ENCODE data around the gene RNASEL. TPM values are rescaled to one million over a fixed set of nuclear protein-coding genes. Genes with fewer than 3 reads are reported as not detected.

Gene RNASEL
- polyA plus RNA-seq, 1 donor from 2014 or later, result 8.9 TPM

DNA sequence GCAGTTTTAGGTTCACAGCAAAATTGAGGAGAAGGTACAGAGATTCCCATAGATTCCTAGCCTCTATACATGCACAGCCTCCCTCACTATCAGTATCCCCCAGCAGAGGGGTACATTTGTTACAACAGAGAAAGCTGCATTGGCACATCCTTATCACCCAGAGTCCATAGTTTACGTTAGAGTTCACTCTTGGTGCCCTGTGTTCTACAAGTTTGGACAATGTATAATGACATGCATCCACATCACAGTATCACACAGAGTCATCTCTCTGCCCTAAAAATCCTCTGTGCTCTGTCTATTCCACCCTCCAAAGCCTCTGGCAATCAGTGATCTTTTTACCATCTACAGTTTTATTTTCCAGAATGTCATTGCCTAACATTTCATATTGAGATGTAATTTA is 37.5 kb upstream of the RNASEL start:
- Mint-ChIP-seq H3K4me1 (peaks cover 39 to 59% (median 44%) of the 10 kb centered on the region in 3 donors), H3K4me3 (no peak overlapping the region), H3K27ac (no peak overlapping the region), H3K27me3 (no peaks in the 10 kb centered on the region), H3K36me3 (no peaks in the 10 kb centered on the region), H3K9me3 (no peaks in the 10 kb centered on the region)

DNA sequence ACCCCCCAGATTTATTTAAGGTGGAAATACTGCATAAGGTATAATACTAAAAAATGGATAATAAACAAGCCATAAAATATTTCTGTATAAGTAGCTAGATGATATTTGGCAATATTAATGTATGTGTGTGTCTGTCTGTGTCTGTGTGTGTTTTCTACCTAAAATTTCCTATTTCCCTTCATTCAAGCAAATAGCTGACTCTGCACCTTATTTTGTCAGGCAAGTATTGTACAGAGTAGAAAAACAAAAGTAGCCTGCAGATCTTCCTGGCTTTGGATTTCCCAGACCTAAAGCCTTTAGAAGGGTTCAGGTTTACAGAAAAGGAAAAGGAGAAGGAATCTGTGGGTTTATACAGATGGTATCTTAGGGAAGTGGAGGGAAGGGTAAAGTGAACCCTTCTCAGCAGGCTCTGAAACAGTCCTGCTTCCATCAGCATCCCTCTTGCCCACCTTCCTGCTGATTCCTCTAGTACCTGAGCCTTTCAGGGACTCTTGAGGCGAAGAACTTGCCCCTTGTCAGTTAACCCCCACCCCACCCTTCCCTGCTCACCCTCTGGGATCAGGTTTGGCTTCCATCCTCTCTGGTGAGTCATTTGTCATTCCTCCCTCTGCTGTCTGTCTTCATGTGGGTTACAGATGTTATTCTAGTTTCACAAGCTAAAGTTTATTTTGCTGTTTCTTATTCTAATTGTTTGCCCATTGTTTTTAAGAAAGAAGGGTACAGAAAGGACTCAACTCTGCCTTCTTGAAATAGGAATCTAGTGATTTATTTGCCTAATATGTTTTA is 36.9 kb upstream of the RNASEL start:
- Mint-ChIP-seq H3K9me3 (no peaks in the 10 kb centered on the region), H3K36me3 (no peaks in the 10 kb centered on the region), H3K27me3 (no peaks in the 10 kb centered on the region), H3K4me3 (no peak overlapping the region), H3K27ac (no peak overlapping the region), H3K4me1 (peaks cover 38 to 62% (median 43%) of the 10 kb centered on the region in 3 donors)

DNA sequence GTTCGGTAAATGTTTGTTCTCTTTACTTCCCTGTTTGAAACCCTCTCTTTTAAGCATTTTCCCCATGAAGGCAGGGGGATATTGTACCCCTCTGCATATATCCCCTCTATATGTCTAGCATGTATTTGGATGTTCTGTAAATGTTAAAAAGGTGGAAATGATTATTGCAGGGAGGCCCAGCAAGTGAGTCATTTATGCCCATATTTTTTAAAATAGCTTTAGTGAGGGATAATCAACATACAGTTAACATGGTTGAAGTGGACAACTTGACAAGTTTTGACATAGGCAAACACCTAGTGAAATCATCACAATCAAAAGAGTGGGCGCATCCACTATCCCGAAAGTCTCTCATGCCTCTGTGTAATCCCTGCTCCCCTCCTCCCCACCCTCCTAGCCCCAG is 36.0 kb upstream of the RNASEL start:
- H3K27ac Mint-ChIP-seq, result no peak overlapping the region
- peaks cover 2 to 4% (median 2%) of the 10 kb centered on the region in 3 donors for H3K9me3 Mint-ChIP-seq
- H3K36me3 Mint-ChIP-seq, result peaks cover 1% of the 10 kb centered on the region
- H3K27me3 Mint-ChIP-seq, result no peaks in the 10 kb centered on the region
- no peak overlapping the region for H3K4me3 Mint-ChIP-seq
- peaks cover 33 to 60% (median 34%) of the 10 kb centered on the region in 3 donors for H3K4me1 Mint-ChIP-seq

DNA sequence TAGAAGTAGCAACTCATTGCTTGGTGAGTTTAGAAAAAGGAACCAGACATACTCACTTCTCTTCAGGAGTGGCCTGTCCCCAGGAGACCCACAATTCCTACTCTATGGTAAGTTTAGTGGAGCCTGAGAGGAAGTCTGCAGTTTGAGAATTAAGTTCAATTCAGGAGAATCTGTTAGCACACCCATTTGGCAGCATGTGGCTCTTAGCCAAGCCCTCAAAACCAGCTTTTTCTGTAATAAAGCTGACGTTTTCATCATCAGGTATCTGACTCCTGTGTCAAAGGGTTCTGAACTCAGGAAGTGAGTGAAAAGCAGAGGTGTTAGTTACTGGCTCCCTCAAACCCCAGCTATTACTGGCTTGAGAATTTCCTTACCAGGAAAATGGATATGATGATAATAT is 35.5 kb upstream of the RNASEL start:
- Mint-ChIP-seq H3K9me3 (peaks cover 2 to 4% (median 2%) of the 10 kb centered on the region in 3 donors), H3K27ac (peak overlapping the region in 1 of 3 donors; percentile 69), H3K4me1 (peaks cover 30 to 55% (median 30%) of the 10 kb centered on the region in 3 donors), H3K4me3 (peak overlapping the region in 1 of 4 donors; percentile 4), H3K27me3 (no peaks in the 10 kb centered on the region), H3K36me3 (peaks cover 1% of the 10 kb centered on the region)

DNA sequence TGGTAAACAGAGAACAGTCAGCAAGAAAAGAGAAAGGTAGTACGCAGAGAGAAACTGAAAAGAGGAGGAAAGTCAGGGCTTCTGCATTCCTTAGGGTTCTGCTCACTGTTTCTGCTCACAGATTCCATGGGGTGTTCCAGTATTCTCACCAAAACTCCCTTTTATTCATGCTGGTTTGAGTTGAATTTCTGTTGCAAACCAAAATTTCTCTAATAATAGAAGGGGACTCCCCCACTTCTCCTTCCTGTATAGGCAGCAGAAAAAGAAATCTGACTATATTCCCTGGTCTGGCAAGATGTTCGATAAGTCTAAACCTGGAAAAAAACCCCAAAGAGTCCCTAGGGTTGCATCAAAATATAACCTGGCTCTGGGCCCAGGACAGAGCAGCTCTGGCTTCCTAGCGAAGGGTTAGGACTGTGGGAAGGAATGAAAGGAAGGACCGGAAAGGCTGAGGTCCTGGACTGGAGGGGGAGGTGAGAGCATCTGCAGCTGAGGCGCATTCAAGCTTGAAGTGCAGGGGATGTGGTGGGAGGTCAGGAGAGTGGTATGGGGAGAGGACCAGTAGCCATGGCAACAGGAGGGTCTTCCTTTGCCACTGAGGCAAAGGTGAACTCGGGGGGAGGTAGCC is 34.0 kb upstream of the RNASEL start:
- peak overlapping the region in 1 of 3 donors; percentile 84 for H3K27ac Mint-ChIP-seq
- H3K4me1 Mint-ChIP-seq, result peaks cover 28 to 53% (median 37%) of the 10 kb centered on the region in 3 donors
- H3K4me3 Mint-ChIP-seq, result peak overlapping the region; percentile 0 to 87 (median 62)
- H3K9me3 Mint-ChIP-seq, result peaks cover 2 to 4% (median 2%) of the 10 kb centered on the region in 3 donors
- no peaks in the 10 kb centered on the region for H3K27me3 Mint-ChIP-seq
- H3K36me3 Mint-ChIP-seq, result peaks cover 4% of the 10 kb centered on the region

DNA sequence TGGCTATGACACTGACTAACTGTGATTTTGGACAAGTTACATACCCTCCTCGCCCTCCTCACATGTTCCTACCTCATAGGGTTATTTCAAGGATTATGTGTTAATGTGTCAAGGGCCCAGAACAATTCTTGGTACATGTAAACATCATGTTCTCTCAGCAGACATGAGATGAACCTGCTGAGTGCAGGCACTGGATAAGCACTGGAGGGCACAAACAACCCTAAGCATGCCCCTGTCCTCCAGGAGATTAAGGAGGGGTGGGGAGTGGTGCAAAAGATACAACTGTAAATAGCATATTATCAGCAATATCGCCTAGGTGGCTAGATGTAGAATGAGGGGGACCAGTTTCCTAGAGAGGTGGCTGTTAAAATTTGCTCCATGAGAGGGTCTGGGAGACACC is 32.9 kb upstream of the RNASEL start:
- Mint-ChIP-seq H3K36me3 (peaks cover 4% of the 10 kb centered on the region), H3K4me1 (peaks cover 30 to 55% (median 37%) of the 10 kb centered on the region in 3 donors), H3K27me3 (no peaks in the 10 kb centered on the region), H3K27ac (peak overlapping the region in 1 of 3 donors; percentile 75), H3K9me3 (peaks cover 2 to 4% (median 2%) of the 10 kb centered on the region in 3 donors), H3K4me3 (peak overlapping the region in 2 of 4 donors; percentile 25 to 35)

DNA sequence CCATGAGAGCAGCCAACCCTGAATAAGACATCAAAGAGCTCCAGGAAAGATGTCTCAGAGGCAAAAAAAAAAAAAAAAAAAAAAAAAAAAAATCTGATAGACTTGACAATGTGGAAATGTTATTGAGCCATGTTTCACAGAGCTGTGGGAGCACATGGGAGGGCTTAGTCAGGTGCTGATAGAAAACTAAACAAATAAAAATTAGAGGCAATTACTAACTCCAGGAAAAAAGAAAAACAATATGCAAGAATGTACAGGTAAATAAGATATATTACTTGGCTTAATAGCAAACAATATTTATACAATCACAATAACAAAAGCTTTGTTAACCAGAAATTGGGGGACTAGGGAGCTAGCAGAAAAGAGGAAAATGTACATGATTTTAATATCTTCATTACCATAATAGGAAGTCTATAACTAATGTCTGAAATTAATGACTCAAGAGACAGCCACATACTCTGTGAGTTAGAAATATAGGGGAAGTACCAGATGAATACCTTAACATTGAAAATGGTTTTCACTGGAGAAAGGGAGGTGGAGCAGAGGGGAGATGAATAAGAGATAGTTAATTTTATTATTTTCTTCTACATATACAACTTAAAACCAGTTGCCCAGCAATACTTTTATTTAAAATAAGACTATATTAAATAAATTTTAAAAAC is 32.0 kb upstream of the RNASEL start:
- H3K36me3 Mint-ChIP-seq, result peaks cover 4% of the 10 kb centered on the region
- peaks cover 38 to 55% (median 39%) of the 10 kb centered on the region in 3 donors for H3K4me1 Mint-ChIP-seq
- H3K27me3 Mint-ChIP-seq, result no peaks in the 10 kb centered on the region
- no peak overlapping the region for H3K27ac Mint-ChIP-seq
- peaks cover 2 to 4% (median 2%) of the 10 kb centered on the region in 3 donors for H3K9me3 Mint-ChIP-seq
- no peak overlapping the region for H3K4me3 Mint-ChIP-seq

DNA sequence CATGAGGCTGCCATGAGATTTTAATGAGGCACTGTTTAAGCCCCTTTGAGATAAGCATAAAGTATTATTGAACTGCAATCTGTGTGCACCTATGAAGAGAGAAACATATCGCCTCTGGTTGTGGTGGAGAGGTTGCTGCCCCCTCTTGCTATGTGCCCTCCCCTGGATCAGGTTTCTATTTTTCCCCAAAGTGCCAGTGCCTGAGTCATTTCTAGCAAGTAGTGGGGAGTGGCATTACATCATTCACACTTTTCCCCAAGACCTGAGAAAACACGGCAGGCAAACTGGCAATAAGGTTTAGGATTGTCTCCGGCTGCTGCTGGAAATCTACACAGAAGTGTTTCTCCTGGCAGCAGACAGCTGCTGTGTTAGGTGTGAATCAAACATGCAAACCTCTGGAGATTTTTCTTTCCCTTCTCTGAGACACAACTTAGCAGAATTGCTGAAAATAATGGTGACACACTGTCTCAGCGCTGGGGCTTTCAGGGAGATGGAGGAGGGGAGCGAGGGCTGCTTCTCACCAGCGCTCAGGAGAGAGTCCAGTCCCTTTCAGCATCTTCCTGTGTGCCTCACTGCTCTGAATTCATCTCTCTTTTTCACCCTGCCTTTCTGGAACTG is 28.8 kb upstream of the RNASEL start:
- peaks cover 2 to 4% (median 2%) of the 10 kb centered on the region in 3 donors for H3K9me3 Mint-ChIP-seq
- H3K27ac Mint-ChIP-seq, result peak overlapping the region in 1 of 3 donors; percentile 60
- peaks cover 32 to 42% (median 35%) of the 10 kb centered on the region in 3 donors for H3K4me1 Mint-ChIP-seq
- peak overlapping the region in 1 of 4 donors; percentile 82 for H3K4me3 Mint-ChIP-seq
- H3K27me3 Mint-ChIP-seq, result peaks cover 19% of the 10 kb centered on the region
- H3K36me3 Mint-ChIP-seq, result peaks cover 6% of the 10 kb centered on the region

DNA sequence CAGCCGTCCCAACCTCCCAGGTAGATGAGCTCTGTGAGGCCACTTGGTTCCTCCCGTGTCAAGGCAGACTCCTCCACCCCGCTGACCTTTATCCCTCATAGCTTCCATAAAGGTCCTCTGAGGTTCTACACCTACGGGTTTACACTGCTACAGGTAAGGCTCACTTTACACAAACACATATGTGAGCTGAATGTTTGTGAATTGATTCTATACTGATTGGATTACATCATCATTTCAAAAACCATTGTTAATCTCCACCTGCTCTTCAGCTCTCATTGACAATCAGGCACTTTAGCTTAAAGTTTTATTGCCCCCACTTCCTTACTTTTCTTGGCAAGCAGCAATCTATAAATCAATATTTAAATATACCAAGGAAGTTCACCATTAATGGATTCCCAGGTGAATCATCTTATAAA is 28.0 kb upstream of the RNASEL start:
- H3K36me3 Mint-ChIP-seq, result peaks cover 6% of the 10 kb centered on the region
- peaks cover 2 to 4% (median 2%) of the 10 kb centered on the region in 3 donors for H3K9me3 Mint-ChIP-seq
- peak overlapping the region in 2 of 4 donors; percentile 70 to 82 for H3K4me3 Mint-ChIP-seq
- peaks cover 27 to 39% (median 30%) of the 10 kb centered on the region in 3 donors for H3K4me1 Mint-ChIP-seq
- peak overlapping the region; percentile 0 to 74 (median 60) for H3K27ac Mint-ChIP-seq
- peaks cover 24% of the 10 kb centered on the region for H3K27me3 Mint-ChIP-seq

DNA sequence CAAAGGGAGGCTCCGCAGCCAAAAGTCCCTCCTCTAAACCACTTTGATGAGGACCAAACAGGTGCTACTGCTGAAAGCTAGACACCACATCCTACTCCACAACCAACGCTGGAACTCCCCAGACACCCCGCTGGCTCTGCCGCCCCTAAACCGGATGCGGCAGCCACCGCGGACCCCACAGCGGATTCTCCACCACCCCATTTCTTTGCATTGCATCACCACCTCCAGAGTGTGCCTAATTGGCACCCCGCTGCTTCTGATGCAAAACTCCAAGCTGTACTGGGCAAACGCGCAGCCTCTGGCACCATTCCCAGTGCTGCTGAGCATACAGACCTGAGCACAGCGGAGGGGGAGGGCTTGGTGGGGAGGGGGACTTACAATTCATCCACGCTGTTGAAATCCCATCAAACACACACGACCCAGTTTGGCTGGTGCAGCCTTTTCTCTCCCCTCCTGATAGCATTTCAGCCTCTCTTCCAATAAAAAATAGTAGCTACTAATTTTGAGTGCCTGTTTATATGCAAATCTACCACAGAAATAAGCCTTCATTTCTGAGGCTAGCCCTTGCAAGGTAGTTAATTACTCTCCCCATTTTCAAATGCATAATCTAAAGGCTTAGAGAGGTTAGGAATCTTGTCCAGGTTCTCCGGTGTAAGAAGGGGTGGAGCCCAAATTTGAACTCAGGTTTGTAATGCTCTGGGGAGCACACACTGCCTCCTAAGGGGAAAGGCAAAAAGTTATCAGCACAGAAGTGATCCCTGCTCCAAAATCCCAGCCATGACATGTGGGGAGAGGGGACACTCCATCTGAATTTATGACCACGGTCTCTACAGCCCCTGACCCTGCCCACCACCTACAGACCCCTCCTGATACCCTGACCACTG is 27.3 kb upstream of the RNASEL start:
- Mint-ChIP-seq H3K4me3 (peak overlapping the region; percentile 82 to 96 (median 88)), H3K4me1 (peaks cover 25 to 38% (median 29%) of the 10 kb centered on the region in 3 donors), H3K36me3 (peaks cover 6% of the 10 kb centered on the region), H3K27me3 (peaks cover 24% of the 10 kb centered on the region), H3K9me3 (peaks cover 2 to 4% (median 2%) of the 10 kb centered on the region in 3 donors), H3K27ac (peak overlapping the region; percentile 60 to 88 (median 78))

DNA sequence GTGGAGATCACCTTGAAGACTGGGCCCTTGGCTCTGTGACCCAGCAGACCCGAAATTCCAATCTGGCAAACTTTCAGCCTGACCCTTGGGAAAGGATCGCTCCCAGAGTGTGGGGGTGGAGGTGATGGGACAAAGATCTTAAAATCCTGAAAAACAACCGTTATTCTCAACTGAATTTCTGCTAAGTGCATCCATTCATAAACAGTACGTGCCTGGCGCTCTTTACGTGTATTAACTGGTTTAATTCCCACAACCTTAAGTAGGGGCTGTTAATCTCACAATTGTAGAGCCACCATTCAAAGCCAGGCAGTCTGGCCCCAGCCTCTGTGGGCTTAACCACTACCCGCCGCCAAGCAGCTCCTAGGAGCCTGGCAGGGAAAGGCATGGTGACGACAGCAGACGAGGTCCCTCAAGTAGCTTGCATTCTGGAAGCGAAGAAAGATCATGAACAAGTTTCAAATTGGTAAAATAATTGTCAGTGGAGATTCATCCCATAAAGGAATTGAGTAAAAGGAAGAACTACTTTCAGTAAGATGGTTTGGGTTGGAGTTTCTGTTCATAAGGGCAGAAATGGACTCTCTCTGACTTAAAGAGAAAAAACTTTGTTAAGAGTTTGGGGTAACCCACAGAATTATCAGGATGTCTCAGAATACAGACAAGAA is 26.5 kb upstream of the RNASEL start:
- Mint-ChIP-seq H3K27ac (peak overlapping the region; percentile 60 to 88 (median 78)), H3K4me3 (peak overlapping the region; percentile 82 to 96 (median 88)), H3K27me3 (peaks cover 24% of the 10 kb centered on the region), H3K36me3 (peaks cover 4% of the 10 kb centered on the region), H3K4me1 (peaks cover 24 to 31% (median 25%) of the 10 kb centered on the region in 3 donors), H3K9me3 (peaks cover under 1 to 1% (median under 1%) of the 10 kb centered on the region in 3 donors)

DNA sequence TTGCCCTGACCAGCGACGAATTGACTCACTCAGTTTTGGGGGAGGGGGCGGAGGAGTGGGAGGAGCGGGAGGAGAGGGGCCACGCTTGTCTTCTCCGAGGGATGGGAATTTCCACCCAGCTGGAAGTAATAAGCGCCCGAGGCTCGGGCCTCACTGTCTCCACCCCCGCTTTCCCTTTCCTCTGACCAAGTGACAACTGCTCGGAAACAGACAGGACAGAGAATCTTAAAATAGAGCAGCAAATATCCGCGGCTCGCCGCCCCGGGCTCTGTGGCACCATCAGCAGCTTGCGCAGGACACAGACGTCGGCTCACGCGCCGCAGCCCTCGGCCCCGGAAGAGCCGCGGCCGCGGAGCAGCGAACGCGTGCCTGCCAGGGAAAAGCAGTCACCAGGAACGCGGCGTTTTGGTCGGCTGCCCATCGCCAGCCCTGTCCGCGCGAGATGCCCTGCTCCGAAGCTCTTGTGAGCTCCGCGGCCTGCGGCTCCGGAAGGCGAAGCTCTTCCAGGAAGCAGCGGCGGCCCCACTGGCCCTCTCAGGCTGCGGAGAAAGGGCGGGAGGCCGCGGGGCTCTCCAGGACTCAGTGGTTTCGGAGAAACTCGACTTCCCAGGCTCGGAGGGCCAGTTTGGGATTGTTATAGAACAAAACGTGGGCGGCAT is 25.9 kb upstream of the RNASEL start:
- H3K27me3 Mint-ChIP-seq, result peaks cover 26% of the 10 kb centered on the region
- peak overlapping the region; percentile 60 to 88 (median 78) for H3K27ac Mint-ChIP-seq
- peaks cover 24 to 30% (median 25%) of the 10 kb centered on the region in 3 donors for H3K4me1 Mint-ChIP-seq
- H3K9me3 Mint-ChIP-seq, result no peaks in the 10 kb centered on the region
- H3K4me3 Mint-ChIP-seq, result peak overlapping the region; percentile 82 to 96 (median 88)
- peaks cover 4% of the 10 kb centered on the region for H3K36me3 Mint-ChIP-seq

DNA sequence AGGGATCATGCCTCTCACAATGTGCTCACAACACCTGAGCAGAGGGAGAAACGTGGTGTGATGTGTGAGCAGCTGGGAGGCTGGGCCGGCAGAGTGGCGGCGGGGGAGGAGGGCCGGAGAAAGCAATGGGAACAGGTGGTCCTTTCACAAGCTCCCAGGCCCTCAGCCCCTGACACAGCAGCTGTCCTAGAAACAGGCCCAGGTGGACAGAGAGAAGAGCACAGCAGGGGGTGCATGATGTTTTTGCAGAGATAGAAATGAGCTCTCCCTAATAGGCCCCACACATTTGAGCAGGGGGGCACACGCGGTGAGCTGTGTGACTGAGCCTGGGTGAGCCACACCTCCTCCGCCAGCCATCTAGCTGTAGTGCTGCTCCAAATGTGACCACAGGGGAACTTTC is 22.7 kb upstream of the RNASEL start:
- H3K4me1 Mint-ChIP-seq, result peaks cover 14 to 23% (median 16%) of the 10 kb centered on the region in 3 donors
- H3K4me3 Mint-ChIP-seq, result no peak overlapping the region
- H3K27me3 Mint-ChIP-seq, result peaks cover 31% of the 10 kb centered on the region
- no peak overlapping the region for H3K27ac Mint-ChIP-seq
- peaks cover 2% of the 10 kb centered on the region for H3K36me3 Mint-ChIP-seq
- no peaks in the 10 kb centered on the region for H3K9me3 Mint-ChIP-seq
